NCI-H2196 (cell line): ENCODE data around the gene EFHC2.
"Not testable (repeated sequence)": the region's sequence is repeated elsewhere in the genome, so short reads cannot be mapped to it uniquely, and the experiment has no call there.

Experiments
- DNase-seq: peaks from one replicate; lab custom pipeline; 2025; ENCODE audit not compliant: unreplicated experiment; lab: John Stamatoyannopoulos, UW

The EFHC2 gene

DNA sequence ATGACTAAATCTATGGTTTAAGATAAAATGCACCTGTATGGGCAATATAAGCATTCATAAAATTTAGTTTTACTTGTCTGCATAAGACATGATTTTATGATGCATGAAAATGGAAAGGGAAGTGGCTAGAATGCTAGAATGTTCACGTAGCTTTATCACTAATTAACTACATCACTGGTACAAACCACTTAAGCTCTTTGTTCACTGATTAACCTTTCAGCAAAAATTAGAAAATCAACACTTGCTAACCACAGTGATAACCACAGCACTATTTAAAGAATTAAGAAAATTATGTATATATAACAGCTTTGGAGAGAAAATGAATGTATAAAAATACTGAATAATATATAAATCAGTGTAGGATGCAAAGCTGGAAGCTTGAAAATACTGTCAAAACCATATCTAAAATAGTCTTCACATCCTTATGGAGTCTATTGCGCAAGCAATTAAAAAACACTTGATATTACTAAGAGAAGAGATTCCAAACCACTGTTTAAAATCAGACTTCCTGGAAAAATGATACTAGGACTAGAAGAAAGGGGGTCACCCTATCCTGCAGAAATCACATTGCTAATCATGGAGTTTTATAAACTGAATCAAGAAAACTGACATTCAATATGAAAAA, 51.9 kb downstream of the EFHC2 start:
- no peak for DNase-seq

- no peak for DNase-seq
Measured at GRCh38 chrX:44290718-44291117, 52.8 kb downstream of the EFHC2 start.

DNA sequence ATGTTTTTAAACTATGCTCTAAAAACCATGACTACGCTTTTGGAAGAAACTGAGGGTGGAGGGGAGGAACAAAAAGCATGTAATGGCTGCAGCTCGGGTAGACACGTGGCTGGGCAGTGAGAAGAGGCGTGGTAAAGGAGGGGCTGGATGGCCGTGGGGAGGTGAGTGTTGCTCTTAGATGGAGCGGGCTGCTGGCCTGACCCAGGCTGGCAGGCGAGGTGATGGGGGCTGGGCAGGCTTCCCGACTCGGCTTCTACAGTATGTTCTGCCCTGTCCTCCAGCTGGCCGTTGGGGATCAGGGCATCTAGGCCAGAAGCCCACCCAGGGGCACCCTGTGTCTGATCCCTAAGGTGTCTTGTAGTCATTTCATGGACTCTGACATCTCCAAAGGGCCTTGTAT, 60.7 kb downstream of the EFHC2 start:
- DNase-seq = no peak

DNA sequence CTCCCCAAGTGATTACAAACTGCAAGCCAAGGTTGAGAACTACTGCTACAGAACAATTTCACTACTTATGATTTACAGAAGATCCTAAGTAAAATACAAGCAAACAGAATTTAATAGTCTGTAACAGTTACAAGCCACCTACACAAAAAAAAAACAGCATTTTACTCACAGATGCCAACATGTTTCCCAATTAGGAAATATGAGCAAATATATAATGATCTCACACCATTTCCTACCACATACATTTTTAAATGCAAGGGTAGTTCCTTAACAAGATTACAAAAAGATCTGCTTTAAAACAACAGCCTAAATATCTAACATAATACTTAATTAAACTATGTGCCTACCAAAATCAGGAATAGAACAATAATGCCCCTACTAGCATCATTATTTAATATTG, 63.4 kb downstream of the EFHC2 start:
- no peak for DNase-seq

DNA sequence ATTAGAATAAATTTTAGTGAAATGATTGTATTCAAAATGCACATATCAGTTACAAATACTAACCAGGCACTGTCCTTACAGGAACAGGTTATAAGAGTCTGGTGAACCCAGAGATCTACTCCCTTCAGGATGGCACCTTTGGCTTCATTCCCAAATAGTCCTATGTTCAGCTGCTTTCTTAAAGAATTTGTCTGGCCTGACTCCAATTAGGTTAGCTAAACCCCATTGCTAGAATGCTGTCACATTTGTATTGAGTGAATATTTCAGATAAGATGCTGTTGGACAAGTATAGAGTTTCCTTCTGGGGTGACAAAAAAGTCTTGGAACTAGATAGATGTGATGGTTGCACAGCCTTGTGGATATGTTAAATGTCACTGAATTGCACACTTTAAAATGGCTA, 69.4 kb downstream of the EFHC2 start:
- DNase-seq = no peak

- no peak for DNase-seq
Measured at GRCh38 chrX:44267861-44268260, 75.6 kb downstream of the EFHC2 start.

GRCh38 chrX:44267116-44267515, 76.4 kb downstream of the EFHC2 start:
- DNase-seq = no peak

- DNase-seq = no peak
Measured at GRCh38 chrX:44265559-44265958, 77.9 kb downstream of the EFHC2 start.

DNA sequence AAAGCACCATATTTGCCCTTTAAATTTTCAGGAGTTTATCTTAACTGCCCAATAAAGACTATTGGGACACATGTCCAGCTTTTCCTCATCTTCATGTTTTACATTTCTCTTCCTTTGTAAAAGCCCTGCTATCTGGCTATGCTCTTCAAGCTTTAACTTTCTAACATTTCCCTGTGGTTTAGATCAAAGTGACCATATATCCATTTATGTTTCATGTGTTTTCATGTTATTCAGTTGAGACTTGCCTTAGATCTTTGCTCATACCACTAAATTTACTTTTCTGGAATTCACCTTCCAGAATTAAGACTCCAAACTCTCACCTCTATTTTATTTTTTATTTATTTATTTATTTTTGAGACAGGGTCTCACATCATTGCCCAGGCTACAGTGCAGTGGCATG, 78.5 kb downstream of the EFHC2 start:
- DNase-seq = no peak

DNA sequence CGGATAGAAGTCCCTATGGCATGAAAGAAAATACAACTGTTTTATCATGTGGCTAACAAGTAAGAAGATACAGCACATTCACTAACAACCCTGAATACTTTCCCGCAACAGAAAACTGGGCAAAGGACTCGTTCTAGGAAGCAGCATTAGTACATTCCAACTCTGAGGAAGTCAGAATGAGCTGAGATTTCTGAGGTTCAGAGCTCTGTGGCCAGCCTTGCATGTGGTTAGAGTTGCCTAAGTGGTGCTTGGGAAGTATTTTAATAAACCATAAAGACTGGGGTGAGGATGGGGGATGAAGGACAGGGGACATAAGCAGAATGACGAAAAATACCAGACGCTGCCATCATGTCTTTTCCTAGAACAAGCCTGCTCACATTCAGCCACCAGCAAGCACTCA, 82.2 kb downstream of the EFHC2 start:
- DNase-seq = no peak

DNA sequence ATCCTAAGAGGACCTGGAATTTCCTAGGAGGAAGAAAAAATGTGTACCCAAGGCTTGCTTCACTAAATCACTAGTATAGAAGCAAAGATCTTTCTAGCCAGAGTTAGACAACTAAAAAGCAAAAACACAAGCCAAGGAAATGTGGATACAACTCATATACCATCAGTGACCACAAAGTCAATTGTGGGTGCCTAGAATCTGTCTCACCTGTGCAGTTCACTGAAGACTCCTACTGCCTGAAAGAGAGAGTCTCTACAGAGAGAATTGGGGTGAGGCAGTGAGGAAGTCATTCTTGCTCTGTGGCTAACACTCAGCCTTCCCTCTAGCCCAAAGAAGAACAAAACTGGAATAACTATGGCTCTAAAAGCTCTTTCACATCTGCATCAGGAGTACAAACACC, 82.9 kb downstream of the EFHC2 start:
- DNase-seq = no peak

DNA sequence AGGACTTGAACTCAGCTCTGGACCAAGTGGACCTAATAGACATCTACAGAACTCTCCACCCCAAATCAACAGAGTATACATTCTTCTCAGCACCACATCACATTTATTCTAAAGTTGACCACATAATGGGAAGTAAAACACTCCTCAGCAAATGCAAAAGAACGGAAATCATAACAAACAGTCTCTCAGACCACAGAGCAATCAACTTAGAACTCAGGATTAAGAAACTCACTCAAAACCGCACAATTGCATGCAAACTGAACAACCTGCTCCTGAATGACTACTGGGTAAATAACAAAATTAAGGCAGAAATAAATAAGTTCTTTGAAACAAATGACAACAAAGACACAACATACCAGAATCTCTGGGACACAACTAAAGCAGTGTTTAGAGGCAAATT, 87.7 kb downstream of the EFHC2 start:
- DNase-seq = not testable (repeated sequence)

DNA sequence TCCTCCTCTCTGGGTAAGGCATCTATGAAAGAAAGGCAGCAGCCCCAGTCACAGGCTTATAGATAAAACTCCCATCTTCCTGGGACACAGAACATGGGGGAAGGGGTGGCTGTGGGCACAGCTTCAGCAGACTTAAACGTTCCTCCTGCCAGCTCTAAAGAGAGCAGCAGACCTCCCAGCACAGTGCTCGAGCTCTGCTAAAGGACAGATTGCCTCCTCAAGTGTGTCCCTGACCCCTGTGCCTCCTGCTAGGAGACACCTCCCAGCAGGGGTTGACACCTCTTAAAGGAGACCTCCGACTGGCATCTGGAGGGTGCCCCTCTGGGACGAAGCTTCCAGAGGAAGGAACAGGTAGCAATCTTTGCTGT, 89.9 kb downstream of the EFHC2 start:
- no peak for DNase-seq

DNA sequence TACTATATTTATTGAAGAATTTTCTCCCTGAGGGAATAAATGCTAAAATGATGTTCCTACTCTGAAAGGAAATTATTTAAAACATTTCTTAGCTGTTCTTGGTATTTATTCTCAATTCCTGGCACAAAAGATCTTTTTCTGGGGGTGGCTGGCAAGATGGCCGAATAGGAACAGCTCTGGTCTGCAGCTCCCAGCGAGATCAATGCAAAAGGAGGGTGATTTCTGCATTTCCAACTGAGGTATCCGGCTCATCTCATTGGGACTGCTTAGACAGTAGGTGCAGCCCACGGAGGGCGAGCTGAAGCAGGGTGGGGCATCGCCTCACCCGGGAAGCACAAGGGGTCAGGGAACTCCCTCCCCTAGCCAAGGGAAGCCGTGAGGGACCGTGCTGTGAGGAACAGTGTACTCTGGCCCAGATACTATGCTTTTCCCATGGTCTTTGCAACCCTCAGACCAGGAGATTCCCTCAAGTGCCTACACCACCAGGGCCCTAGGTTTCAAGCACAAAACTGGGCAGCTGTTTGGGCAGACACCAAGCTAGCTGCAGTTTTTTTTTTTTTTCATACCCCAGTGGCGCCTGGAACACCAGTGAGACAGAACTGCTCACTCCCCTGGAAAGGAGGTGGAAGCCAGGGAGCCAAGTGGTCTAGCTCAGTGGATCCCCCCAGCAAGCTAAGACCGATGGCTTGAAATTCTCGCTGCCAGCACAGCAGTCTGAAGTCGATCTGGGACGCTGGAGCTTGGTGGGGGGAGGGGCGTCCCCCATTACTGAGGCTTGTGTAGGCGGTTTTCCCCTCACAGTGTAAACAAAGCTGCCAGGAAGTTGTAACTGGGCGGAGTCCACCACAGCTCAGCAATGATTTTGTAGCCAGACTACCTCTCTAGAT, 90.5 kb downstream of the EFHC2 start:
- not testable (repeated sequence) for DNase-seq

DNA sequence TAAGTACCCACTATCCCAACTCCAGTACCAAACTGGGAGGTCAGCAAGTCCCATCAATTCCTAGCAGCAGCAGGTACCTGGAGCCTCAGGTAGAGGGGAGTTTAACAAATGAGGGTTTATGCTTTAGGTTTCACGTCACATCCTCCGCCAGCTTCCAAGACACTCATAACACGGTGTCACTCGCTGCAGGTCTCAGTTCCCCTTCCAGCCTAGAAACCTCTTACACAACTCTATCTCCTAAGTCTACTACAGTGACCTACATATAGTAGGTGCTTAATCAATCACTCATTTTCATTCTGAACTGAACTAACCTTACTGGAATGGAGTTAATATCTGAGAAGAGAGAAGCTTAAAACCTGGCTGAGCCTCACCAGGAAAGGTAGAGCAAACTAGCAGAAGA, 96.0 kb downstream of the EFHC2 start:
- DNase-seq = no peak

- no peak for DNase-seq
Measured at GRCh38 chrX:44246826-44247225, 96.6 kb downstream of the EFHC2 start.

- no peak for DNase-seq
Measured at GRCh38 chrX:44245733-44246132, 97.7 kb downstream of the EFHC2 start.

- peak; percentile 17 for DNase-seq
Measured at GRCh38 chrX:44244008-44244407, 99.5 kb downstream of the EFHC2 start.

GRCh38 chrX:44241546-44241945, 101.9 kb downstream of the EFHC2 start:
- no peak for DNase-seq

DNA sequence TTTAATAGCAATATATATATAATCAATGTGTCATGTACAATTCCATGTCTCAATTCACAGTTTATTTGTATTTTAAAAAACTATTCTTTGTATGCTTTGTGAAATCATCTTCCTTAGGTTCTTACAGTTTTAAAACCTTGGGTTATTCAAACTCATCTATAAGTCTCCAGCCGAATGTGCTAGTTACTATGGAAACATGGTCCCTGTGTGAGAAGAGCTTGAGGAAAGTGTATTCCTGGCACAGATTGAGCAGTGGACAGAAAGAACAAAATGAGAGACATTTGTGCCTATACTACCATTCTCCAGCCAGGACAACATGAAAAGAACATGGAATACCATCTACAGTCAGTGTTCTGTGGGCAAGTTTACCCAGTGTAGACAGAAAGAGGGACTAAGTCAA, 103.4 kb downstream of the EFHC2 start:
- no peak for DNase-seq

GRCh38 chrX:44239036-44239435, 104.4 kb downstream of the EFHC2 start:
- DNase-seq = no peak

DNA sequence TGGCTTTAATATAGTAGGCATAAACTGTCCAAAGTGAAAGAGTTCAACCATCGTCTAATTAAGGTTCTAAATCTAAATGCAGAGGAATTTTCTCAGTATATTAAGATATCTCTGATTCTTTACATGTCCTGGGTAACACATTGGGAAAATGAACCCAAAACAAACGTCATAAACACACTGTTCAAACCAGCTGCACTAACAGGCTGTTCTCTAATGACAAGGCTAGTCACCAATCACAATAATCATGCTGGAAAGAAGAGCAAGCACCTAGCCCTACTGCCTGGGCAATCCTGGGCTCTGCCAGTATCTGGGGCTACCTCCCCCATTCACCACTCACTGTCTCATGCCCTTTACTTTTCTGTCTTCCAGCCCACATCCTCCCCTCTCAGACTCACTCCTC, 107.9 kb downstream of the EFHC2 start:
- no peak for DNase-seq

DNA sequence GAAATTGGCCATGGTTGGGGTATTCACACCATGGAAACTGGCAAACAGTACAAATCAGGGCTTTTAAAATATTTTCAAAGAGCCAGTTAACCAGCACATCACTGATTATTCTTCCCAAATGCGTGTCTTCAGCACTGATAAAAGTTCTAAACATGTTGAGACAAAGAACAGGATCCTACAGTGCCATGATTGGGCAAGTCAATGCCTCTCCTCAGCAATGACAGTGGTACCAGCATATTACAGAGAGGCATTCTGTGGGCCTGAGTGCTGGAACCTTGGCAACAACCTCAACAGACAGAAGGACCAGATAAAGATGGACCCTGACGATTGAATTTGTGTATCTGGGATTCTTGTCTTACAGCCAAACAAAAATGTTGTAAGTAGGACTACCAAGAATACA, 108.9 kb downstream of the EFHC2 start:
- DNase-seq = no peak
